Stimulated activated CD4-positive, alpha-beta T cell treated with anti-CD3 and anti-CD28 coated beads, Interleukin-15, amount 100 ng/mL, for 24 hours (primary cell): ENCODE data around the gene ZNF106.

Experiments used
- DNase-seq: peaks from one replicate; pipeline ENCODE4 v3.0.0-alpha.2; 2020

Gene ZNF106

GRCh38 chr15:42364529-42364928 lies 126.4 kb downstream of the ZNF106 start:
- no peak for DNase-seq

- no peak for DNase-seq
These were observed 127.0 kb downstream of the ZNF106 start for GRCh38 chr15:42363942-42364341.

- no peak for DNase-seq
These were observed 127.5 kb downstream of the ZNF106 start for GRCh38 chr15:42363487-42363886.
